Common myeloid progenitor, CD34-positive (primary cell): ENCODE results near the gene ZBTB22.
A peak's percentile ranks its signal among the peaks of the same experiment; 100 is the strongest.

Source experiments
- CTCF ChIA-PET: fragments of 350-600 bp; sonication (Branson Sonifier 250); formaldehyde crosslinking; loops from one replicate; lab custom pipeline; 2021; ENCODE audit warnings: antibody characterized with exemption; lab: Charles Lee
- POLR2A ChIA-PET: fragments of 350-600 bp; sonication (Branson Sonifier 250); formaldehyde crosslinking; loops from one replicate; lab custom pipeline; 2021; ENCODE audit warnings: antibody characterized with exemption; lab: Charles Lee
- DNase-seq, 3 donors: peaks; one replicate each; pipeline versions ENCODE4 v3.0.0 to v3.0.0-alpha.2; 2013
- H3K27ac ChIP-seq, 2 experiments: 1 replicate in 1 of 2; 2 replicates in 1 of 2; pipeline ENCODE4 v1.7.0; 2013; ENCODE audit warnings: inconsistent platforms in 2 of 2, low read length in 2 of 2, mild to moderate bottlenecking in 2 of 2, low read depth in 1 of 2, moderate library complexity in 1 of 2; ENCODE audit not compliant: severe bottlenecking in 2 of 2, insufficient read depth in 1 of 2, poor library complexity in 1 of 2
- H3K27me3 ChIP-seq, 5 experiments: replicated peaks in 2 of 5; 1 replicate in 3 of 5; 2 replicates in 2 of 5; pipeline versions ENCODE4 v1.6.1 to v1.7.0; 2013; ENCODE audit warnings: low read length in 4 of 5, mild to moderate bottlenecking in 2 of 5, moderate library complexity in 2 of 5, inconsistent platforms in 1 of 5; ENCODE audit not compliant: insufficient read depth in 5 of 5, control insufficient read depth in 4 of 5
- H3K36me3 ChIP-seq, 4 experiments: 1 replicate in 2 of 4; 2 replicates in 2 of 4; pipeline versions ENCODE4 v1.6.1 to v1.7.0; 2013; ENCODE audit warnings: low read length in 3 of 4, control low read depth in 1 of 4, mild to moderate bottlenecking in 1 of 4; ENCODE audit not compliant: control insufficient read depth in 4 of 4, insufficient read depth in 4 of 4
- H3K4me1 ChIP-seq, 4 experiments: 1 replicate in 3 of 4; 2 replicates in 1 of 4; pipeline versions ENCODE4 v1.6.1 to v1.7.1; 2013; ENCODE audit warnings: low read length in 3 of 4, mild to moderate bottlenecking in 3 of 4, control low read depth in 1 of 4, inconsistent platforms in 1 of 4, moderate library complexity in 1 of 4; ENCODE audit not compliant: control insufficient read depth in 4 of 4, insufficient read depth in 4 of 4; ENCODE audit errors: control extremely low read depth in 1 of 4
- H3K4me3 ChIP-seq, 7 experiments: 1 replicate in 4 of 7; 2 replicates in 3 of 7; pipeline versions ENCODE4 v1.5.1 to v1.7.0; 2013; ENCODE audit warnings: mild to moderate bottlenecking in 7 of 7, low read length in 6 of 7, moderate library complexity in 6 of 7, inconsistent platforms in 2 of 7, low read depth in 2 of 7, control low read depth in 1 of 7; ENCODE audit not compliant: insufficient read depth in 4 of 7, control insufficient read depth in 1 of 7; ENCODE audit errors: extremely low read depth in 1 of 7
- H3K9me3 ChIP-seq, 5 experiments: 1 replicate in 4 of 5; 2 replicates in 1 of 5; pipeline versions ENCODE4 v1.6.1 to v1.7.1; 2013; ENCODE audit warnings: low read length in 4 of 5, mild to moderate bottlenecking in 2 of 5, inconsistent platforms in 1 of 5, low read depth in 1 of 5, moderate library complexity in 1 of 5; ENCODE audit not compliant: control insufficient read depth in 4 of 5, insufficient read depth in 2 of 5; ENCODE audit errors: control extremely low read depth in 1 of 5
- whole genome bisulfite sequencing: methylation state at CpG from one replicate; pipeline ENCODE4 v1.1.5; 2013; ENCODE audit not compliant: insufficient coverage; 5-methylcytosine and 5-hydroxymethylcytosine counted together

ZBTB22 gene

DNA sequence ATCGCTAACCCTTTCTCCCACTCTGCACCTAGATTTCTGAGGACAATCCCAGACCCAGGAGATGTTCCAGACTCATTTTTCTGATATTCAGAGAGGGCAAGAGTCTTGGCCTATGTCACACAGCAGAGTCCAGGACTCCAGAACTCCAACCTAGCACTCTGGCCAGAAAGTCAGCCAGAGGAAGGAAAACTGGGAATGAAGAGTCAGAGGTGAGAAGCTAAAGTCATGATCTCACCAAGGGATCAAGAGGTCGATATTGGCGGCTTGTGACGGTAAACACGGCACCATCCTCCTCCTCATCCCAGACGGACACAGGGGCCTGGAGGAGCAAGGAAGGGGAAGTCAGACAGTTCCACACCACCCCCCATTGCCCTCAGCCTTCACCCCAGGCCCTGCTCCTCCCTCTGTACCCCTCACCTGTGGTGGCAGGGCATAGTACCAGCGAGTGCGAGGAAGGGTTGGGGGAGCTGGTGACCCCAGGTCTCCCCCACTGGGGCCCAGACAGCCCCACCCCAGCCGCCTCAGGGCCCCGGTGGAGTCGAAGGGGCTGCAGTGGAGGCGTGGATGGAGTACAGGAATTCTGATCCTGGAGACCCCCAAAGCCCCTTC lies 20.6 kb downstream of the ZBTB22 start:
- peaks cover 9 to 56% (median 43%) of the 10 kb centered on the region in 4 experiments for H3K36me3 ChIP-seq
- H3K27me3 ChIP-seq: no peaks in the 10 kb centered on the region
- WGBS: 85% methylated on average over 6 of the region's 12 CpGs
- ChIA-PET POLR2A (interaction anchor here (0.6 to 2.0 kb wide), 4 partner anchors 8 to 27 kb away, joined by 3 to 4 read pairs (median 4); partner anchors contain the start of genes B3GALT4, RPS18, VPS52 and WDR46), CTCF (interaction anchor here (1.0 to 5.8 kb wide), 4 partner anchors 8 to 17 kb away, joined by 3 to 96 read pairs (median 16); partner anchors contain the start of genes B3GALT4, PFDN6, TAPBP and WDR46)
- no peak for DNase-seq
- peaks cover 0 to 31% (median 27%) of the 10 kb centered on the region in 4 experiments for H3K4me1 ChIP-seq
- peak overlapping the region in 5 of 7 experiments; percentile 79 to 94 (median 87) for H3K4me3 ChIP-seq
- no peaks in the 10 kb centered on the region for H3K9me3 ChIP-seq
- peak overlapping the region in 1 of 2 experiments; percentile 93 for H3K27ac ChIP-seq

DNA sequence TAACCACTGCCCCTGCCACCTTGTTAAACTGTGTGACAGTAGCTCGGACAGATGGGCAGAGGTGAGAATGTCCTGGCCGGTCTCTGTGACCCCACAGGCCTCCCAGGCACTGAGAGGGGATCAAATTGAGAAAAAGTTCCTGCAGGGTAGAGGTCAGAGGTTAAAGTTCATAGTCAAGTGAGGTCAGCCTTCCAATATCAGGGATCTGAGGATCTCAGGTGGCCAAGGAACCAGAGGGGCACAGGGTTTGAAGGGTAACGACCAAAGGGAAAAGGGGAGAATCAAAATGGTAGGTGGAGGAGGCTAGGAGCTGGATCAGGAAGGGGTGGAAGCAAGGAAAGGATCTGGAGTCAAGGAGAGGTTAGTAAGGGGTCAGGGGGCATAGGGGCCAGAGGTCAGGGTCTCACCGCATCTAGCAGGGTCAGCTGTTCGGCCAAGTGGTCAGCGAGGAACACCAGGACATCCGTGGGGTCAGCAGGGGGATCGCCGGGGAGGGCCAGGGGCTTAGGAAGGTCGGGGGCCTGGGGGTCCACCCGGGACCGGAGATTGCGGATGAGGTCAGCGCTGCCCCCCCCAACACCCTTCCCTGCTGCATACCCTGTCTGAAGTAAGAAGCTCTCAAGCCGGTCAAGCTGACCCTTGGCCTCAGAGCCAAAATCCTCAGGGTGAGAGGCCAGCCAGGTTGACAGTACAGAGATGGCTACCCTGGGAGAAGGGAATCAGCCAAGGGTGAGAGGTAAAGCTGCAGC lies 21.7 kb downstream of the ZBTB22 start:
- DNase-seq: no peak
- Histone ChIP-seq H3K27me3 (no peaks in the 10 kb centered on the region), H3K36me3 (peaks cover 9 to 62% (median 49%) of the 10 kb centered on the region in 4 experiments), H3K4me1 (peaks cover 0 to 37% (median 27%) of the 10 kb centered on the region in 4 experiments), H3K27ac (peak overlapping the region in 1 of 2 experiments; percentile 29), H3K4me3 (no peak overlapping the region), H3K9me3 (no peaks in the 10 kb centered on the region)
- ChIA-PET POLR2A (interaction anchor here (2.0 kb wide), 1 partner anchor 18 kb away, joined by 4 read pairs; the partner anchor contains the start of gene B3GALT4), CTCF (interaction anchor here (1.1 to 5.8 kb wide), 2 partner anchors 16 to 18 kb away, joined by 3 to 96 read pairs; partner anchors contain the start of genes B3GALT4 and TAPBP)
- 97% methylated on average over 13 of the region's 15 CpGs for WGBS

DNA sequence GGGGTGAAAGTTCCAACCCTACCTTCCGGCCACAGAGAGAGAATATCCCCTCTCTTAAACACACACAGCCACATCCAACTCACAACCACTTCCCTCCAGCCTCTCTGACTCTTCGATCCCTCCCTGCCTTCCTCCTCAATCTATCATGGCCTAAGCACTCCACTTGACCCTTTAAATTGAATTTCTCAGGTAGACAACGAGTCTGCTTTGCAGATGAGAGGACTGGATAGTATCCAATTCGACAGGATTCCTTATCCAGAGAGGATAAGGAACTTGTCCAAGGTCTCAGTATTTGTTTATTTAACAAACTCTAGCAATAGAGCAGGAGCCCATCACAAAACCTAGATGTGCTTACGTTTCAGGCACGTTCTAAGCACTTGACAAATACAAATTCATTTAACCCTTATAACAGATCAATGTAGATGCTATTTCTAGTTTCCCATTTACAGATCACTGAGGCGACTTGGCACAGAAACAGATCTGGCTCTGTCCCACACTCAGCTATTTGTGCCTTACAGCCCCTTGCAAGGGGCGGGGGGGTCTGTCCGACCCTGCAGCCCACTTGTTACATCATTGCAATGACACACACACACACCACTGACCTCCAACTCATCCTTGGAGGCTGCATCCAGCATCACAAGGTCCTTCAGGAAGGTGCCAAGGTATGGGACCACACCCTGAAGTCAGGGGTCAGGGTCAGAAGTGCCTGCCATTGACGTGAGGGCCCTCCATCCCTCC lies 23.3 kb downstream of the ZBTB22 start:
- H3K9me3 ChIP-seq: no peaks in the 10 kb centered on the region
- ChIA-PET POLR2A (no interaction called here), CTCF (interaction anchor here (5.8 kb wide), 1 partner anchor 14 kb away, joined by 96 read pairs; the partner anchor contains the start of gene B3GALT4)
- peaks cover 9 to 66% (median 50%) of the 10 kb centered on the region in 4 experiments for H3K36me3 ChIP-seq
- peaks cover 0 to 32% (median 26%) of the 10 kb centered on the region in 4 experiments for H3K4me1 ChIP-seq
- DNase-seq: no peak
- 98% methylated on average over 7 of the region's 10 CpGs for WGBS
- H3K27ac ChIP-seq: no peak overlapping the region
- H3K27me3 ChIP-seq: no peaks in the 10 kb centered on the region
- no peak overlapping the region for H3K4me3 ChIP-seq

DNA sequence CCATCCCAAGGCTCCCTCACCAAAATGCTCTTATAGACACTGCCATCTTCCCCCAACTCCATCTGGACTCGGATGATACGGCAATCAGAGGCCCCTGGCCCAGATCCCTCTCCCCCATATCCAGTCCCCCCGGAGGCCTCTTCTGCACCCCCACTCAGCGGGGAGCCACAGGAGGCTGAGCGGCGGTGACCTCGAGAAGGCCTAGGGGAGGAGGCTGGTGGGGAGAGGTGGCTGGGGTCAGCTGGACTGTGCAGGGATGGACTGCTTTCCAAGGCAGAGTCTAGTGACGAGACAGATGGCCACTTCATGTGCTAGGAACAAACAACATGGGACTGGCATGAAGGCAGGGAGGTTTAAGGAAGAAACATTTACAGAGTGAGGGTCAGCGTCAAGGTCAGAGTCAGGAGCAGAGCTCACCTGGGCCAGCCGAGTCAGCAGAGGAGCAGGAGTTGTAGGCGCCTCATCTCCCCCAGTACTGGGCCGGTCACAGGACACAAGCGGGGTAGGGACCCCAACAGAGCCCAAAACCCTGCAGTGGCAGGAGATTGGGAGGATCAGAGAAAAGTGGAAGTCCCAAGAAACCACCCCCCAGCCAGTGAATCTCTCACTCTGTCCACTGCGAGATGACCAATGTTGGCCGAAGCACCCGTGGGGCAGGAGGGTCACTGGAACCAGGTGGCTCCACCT lies 24.4 kb downstream of the ZBTB22 start:
- POLR2A ChIA-PET: no interaction called here

DNA sequence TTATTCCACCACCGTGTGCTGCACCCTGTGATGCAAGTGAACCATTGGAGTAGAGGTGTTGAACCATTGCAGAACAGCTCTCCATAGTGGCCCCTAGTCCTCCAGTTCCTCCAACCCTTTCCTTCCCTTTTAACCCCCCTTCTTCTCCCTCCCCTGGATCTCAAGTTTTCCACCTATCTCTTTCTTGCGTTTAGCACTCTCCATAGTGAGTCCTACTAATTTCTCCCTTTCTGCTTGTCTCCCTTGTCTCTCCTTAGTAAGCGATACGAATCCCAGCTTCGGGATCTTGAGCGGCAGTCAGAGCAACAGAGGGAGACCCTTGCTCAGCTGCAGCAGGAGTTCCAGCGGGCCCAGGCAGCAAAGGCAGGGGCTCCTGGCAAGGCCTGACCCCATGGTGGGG lies 27.1 kb downstream of the ZBTB22 start:
- CTCF ChIA-PET: interaction anchor here (1.0 to 6.3 kb wide), 6 partner anchors 8 to 18 kb away, joined by 3 to 53 read pairs (median 6); partner anchors contain the start of genes B3GALT4 and RGL2
- 75% methylated on average over 1 of the region's 7 CpGs for WGBS
- no peak for DNase-seq
- POLR2A ChIA-PET: interaction anchor here (0.6 to 1.8 kb wide), 2 partner anchors 9 to 1623 kb away, joined by 3 to 5 read pairs; partner anchors contain the start of gene RGL2
- Histone ChIP-seq H3K27me3 (no peaks in the 10 kb centered on the region), H3K36me3 (peaks cover 8 to 70% (median 54%) of the 10 kb centered on the region in 4 experiments), H3K9me3 (no peaks in the 10 kb centered on the region), H3K27ac (peak overlapping the region in 1 of 2 experiments; percentile 93), H3K4me3 (peak overlapping the region in 5 of 7 experiments; percentile 74 to 98 (median 84)), H3K4me1 (peaks cover 0 to 31% (median 23%) of the 10 kb centered on the region in 4 experiments)

More for the DNA sequence above, 24.4 kb downstream of the ZBTB22 start:
- no peak overlapping the region for H3K4me3 ChIP-seq
- DNase-seq: no peak
- peaks cover 0 to 35% (median 30%) of the 10 kb centered on the region in 4 experiments for H3K4me1 ChIP-seq
- H3K9me3 ChIP-seq: no peaks in the 10 kb centered on the region
- H3K27me3 ChIP-seq: no peaks in the 10 kb centered on the region
- peaks cover 9 to 68% (median 50%) of the 10 kb centered on the region in 4 experiments for H3K36me3 ChIP-seq
- CTCF ChIA-PET: interaction anchor here (0.6 to 6.3 kb wide), 3 partner anchors 12 to 16 kb away, joined by 3 to 53 read pairs (median 5); partner anchors contain the start of gene B3GALT4
- no peak overlapping the region for H3K27ac ChIP-seq
- 99% methylated on average over 9 of the region's 16 CpGs for WGBS
